Keratinocyte (primary cell): ENCODE measurements around the gene ZNF391.

Experiments
- CTCF ChIP-seq, 3 experiments: IDR thresholded peaks in 1 of 3; conservative IDR thresholded peaks in 1 of 3; optimal IDR thresholded peaks in 1 of 3; 2 replicates in 2 of 3; 3 replicates in 1 of 3; pipeline versions ENCODE3 to v1.5.1; 2011; ENCODE audit warnings: low read length in 3 of 3, mild to moderate bottlenecking in 3 of 3, moderate library complexity in 2 of 3, control low read depth in 1 of 3, inconsistent platforms in 1 of 3; ENCODE audit not compliant: insufficient read depth in 2 of 3; ENCODE audit errors: extremely low read depth in 1 of 3
- EZH2 ChIP-seq: IDR thresholded peaks from one replicate; pipeline ENCODE4 v1.6.1; 2012; ENCODE audit warnings: inconsistent platforms, mild to moderate bottlenecking, low read length, moderate library complexity

GRCh38 chr6:27414300-27414699, 25.7 kb downstream of the ZNF391 start:
- TF ChIP-seq CTCF (optimal IDR thresholded peaks at IDR 0.05 in 1 of 3, IDR thresholded peaks at IDR 0.05 in 1 of 3, conservative IDR thresholded peaks at IDR 0.05 in 1 of 3; ENCODE audit: extremely low read depth in 1 of 3, insufficient read depth in 2 of 3, low read length in 3 of 3) (no peak), EZH2 (no peak)
